ENCODE data around the gene CIB4.

CIB4 gene

GRCh38 chr2:26581991-26582842 is 58.9 kb downstream of the CIB4 start:
- no peak for DNase-seq (ENCODE audit: low read depth in 2 of 2)

GRCh38 chr2:26581266-26581990 is 59.7 kb downstream of the CIB4 start:
- no peak for DNase-seq (ENCODE audit: low read depth in 2 of 2)

- no peak for DNase-seq (ENCODE audit: low read depth in 2 of 2)
Measured at GRCh38 chr2:26580751-26581150, 60.4 kb downstream of the CIB4 start.

GRCh38 chr2:26580151-26580550 is 61.0 kb downstream of the CIB4 start:
- DNase-seq (ENCODE audit: low read depth in 2 of 2): no peak

- no peak for DNase-seq (ENCODE audit: low read depth in 2 of 2)
Measured at GRCh38 chr2:26579723-26580040, 61.5 kb downstream of the CIB4 start.

GRCh38 chr2:26579025-26579722 is 62.0 kb downstream of the CIB4 start:
- DNase-seq (ENCODE audit: low read depth in 2 of 2): no peak

GRCh38 chr2:26578581-26578980 is 62.6 kb downstream of the CIB4 start:
- DNase-seq (ENCODE audit: low read depth in 2 of 2): no peak

GRCh38 chr2:26578113-26578458 is 63.1 kb downstream of the CIB4 start:
- no peak for DNase-seq (ENCODE audit: low read depth in 2 of 2)

- peak; percentile 57 to 58 for DNase-seq (ENCODE audit: low read depth in 2 of 2)
Measured at GRCh38 chr2:26577442-26578112, 63.6 kb downstream of the CIB4 start.

GRCh38 chr2:26576565-26577441 is 64.4 kb downstream of the CIB4 start:
- no peak for DNase-seq (ENCODE audit: low read depth in 2 of 2)

- no peak for DNase-seq (ENCODE audit: low read depth in 2 of 2)
Measured at GRCh38 chr2:26575836-26576564, 65.2 kb downstream of the CIB4 start.

- no peak for DNase-seq (ENCODE audit: low read depth in 2 of 2)
Measured at GRCh38 chr2:26574900-26575560, 66.1 kb downstream of the CIB4 start.

GRCh38 chr2:26574066-26574899 is 66.9 kb downstream of the CIB4 start:
- DNase-seq (ENCODE audit: low read depth in 2 of 2): no peak

GRCh38 chr2:26573241-26573925 is 67.8 kb downstream of the CIB4 start:
- no peak for DNase-seq (ENCODE audit: low read depth in 2 of 2)

GRCh38 chr2:26572591-26572990 is 68.6 kb downstream of the CIB4 start:
- DNase-seq (ENCODE audit: low read depth in 2 of 2): no peak

- DNase-seq (ENCODE audit: low read depth in 2 of 2): no peak
Measured at GRCh38 chr2:26571316-26571715, 69.8 kb downstream of the CIB4 start.

GRCh38 chr2:26570083-26570430 is 71.1 kb downstream of the CIB4 start:
- DNase-seq (ENCODE audit: low read depth in 2 of 2): no peak

- no peak for DNase-seq (ENCODE audit: low read depth in 2 of 2)
Measured at GRCh38 chr2:26569216-26570082, 71.7 kb downstream of the CIB4 start.

Data from stimulated activated CD4-positive, alpha-beta T cell treated with anti-CD3 and anti-CD28 coated beads, Interleukin-1b, Interleukin-23, amount 100 ng/mL, for 4 hours (primary cell).